HEK293 (cell line): ENCODE results near the gene SLC37A4.
"Not testable (repeated sequence)": the region's sequence is repeated elsewhere in the genome, so short reads cannot be mapped to it uniquely, and the experiment has no call there.

Source experiments
- YY1 ChIP-seq: fragments of 450-650 bp; formaldehyde crosslinking; IDR thresholded peaks from 2 replicates; pipeline ENCODE4 v1.5.1; 2018; ENCODE audit warnings: missing biosample characterization, missing genetic modification characterization
- ZNF561 ChIP-seq: fragments of 450-650 bp; IDR thresholded peaks from 2 replicates; pipeline ENCODE4 v1.5.1; 2018; ENCODE audit warnings: missing biosample characterization, missing genetic modification characterization, borderline replicate concordance
- ZNF76 ChIP-seq: fragments of 450-650 bp; formaldehyde crosslinking; IDR thresholded peaks from 2 replicates; pipeline ENCODE4; 2016; ENCODE audit warnings: low read depth, missing biosample characterization, missing genetic modification characterization, borderline replicate concordance
- TF ChIP-seq, protein P1 (sequence below): fragments of 450-650 bp; IDR thresholded peaks from 2 replicates; pipeline ENCODE4 v1.5.1; 2018; ENCODE audit warnings: missing biosample characterization, mild to moderate bottlenecking, missing genetic modification characterization

- TF ChIP-seq, protein P1, sequence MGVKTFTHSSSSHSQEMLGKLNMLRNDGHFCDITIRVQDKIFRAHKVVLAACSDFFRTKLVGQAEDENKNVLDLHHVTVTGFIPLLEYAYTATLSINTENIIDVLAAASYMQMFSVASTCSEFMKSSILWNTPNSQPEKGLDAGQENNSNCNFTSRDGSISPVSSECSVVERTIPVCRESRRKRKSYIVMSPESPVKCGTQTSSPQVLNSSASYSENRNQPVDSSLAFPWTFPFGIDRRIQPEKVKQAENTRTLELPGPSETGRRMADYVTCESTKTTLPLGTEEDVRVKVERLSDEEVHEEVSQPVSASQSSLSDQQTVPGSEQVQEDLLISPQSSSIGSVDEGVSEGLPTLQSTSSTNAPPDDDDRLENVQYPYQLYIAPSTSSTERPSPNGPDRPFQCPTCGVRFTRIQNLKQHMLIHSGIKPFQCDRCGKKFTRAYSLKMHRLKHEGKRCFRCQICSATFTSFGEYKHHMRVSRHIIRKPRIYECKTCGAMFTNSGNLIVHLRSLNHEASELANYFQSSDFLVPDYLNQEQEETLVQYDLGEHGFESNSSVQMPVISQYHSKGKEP = not testable (repeated sequence)
- not testable (repeated sequence) for TF ChIP-seq YY1, ZNF561, ZNF76 (tag by site-specific recombination)
These were observed 39.1 kb downstream of the SLC37A4 start for GRCh38 chr11:118991486-118992038.
